K562 (cell line): Measurements from ENCODE around the gene SENP3. TPM values are rescaled to one million over a fixed set of nuclear protein-coding genes. Genes with fewer than 3 reads are reported as not detected.

Source experiments
- ARID1B ChIP-seq: fragments of 450-650 bp; IDR thresholded peaks from 2 replicates; pipeline ENCODE4 v1.6.1; 2016; ENCODE audit warnings: antibody characterized with exemption, mild to moderate bottlenecking, inconsistent platforms
- E2F3 ChIP-seq: fragments of 250-450 bp; sonication (Bioruptor Pico); IDR thresholded peaks from 2 replicates; pipeline ENCODE4 v1.4.0; 2020; ENCODE audit warnings: mild to moderate bottlenecking
- HDAC2 ChIP-seq: fragments of 450-650 bp; IDR thresholded peaks from 2 replicates; pipeline ENCODE4 v1.6.1; 2016; ENCODE audit warnings: mild to moderate bottlenecking
- ZNF263 ChIP-seq: sonication (generic); formaldehyde crosslinking; IDR thresholded peaks from 2 replicates; pipeline ENCODE4 v1.8.0; 2022; ENCODE audit warnings: mild to moderate bottlenecking, missing genetic modification reagents, borderline replicate concordance
- polyA plus RNA-seq, 8 experiments: library from polyadenylated mRNA; depleted of rRNA in 4 of 8; stranded (reverse) in 5 of 8; unstranded in 3 of 8; fragments of >200 nt; fragmentation: Nextera tagmentation in 2 of 8; fragmentation: Illumina TruSeq in 1 of 8; extraction: Ambion mirVana in 2 of 8; extraction: Trizol in 1 of 8; gene quantifications; 2 replicates each; pipeline versions ENCODE4 v1.2.1 to v1.2.3, GENCODE V29; 2011 to 2014; ENCODE audit warnings: inconsistent platforms in 1 of 8, missing spikeins in 1 of 8
- total RNA-seq, 7 experiments: library from RNA; depleted of rRNA in 6 of 7; stranded (reverse); fragments of >200 nt in 6 of 7; fragmentation: Illumina TruSeq in 2 of 7; extraction: Trizol in 2 of 7; gene quantifications; 2 replicates each; pipeline versions ENCODE4 v1.2.1 to v1.2.3, GENCODE V29; 2011 to 2021; ENCODE audit warnings: low replicate concordance in 1 of 7
- TF ChIP-seq, protein P1 (sequence below), 2 experiments: IDR thresholded peaks; 2 replicates each; pipeline ENCODE4 v1.6.1; 2011; ENCODE audit warnings: borderline replicate concordance in 1 of 2, control low read depth in 1 of 2, low read depth in 1 of 2, low read length in 1 of 2, mild to moderate bottlenecking in 1 of 2, mixed read lengths in 1 of 2, moderate library complexity in 1 of 2; ENCODE audit not compliant: insufficient read depth in 1 of 2, insufficient read length in 1 of 2, poor library complexity in 1 of 2, severe bottlenecking in 1 of 2; ENCODE audit errors: extremely low read depth in 1 of 2
- TF ChIP-seq, protein P2 (sequence below): sonication (generic); formaldehyde crosslinking; IDR thresholded peaks from 2 replicates; pipeline ENCODE4 v1.8.0; 2022; ENCODE audit warnings: mild to moderate bottlenecking, missing genetic modification reagents
- TF ChIP-seq, protein P3 (sequence below), 2 experiments: fragments of 450-650 bp; formaldehyde crosslinking in 1 of 2; IDR thresholded peaks; 2 replicates each; pipeline versions ENCODE4 v1.4.0 to v1.6.1; 2014 to 2020; ENCODE audit warnings: mild to moderate bottlenecking in 2 of 2, borderline replicate concordance in 1 of 2, low read depth in 1 of 2

Gene SENP3
- total and polyA plus RNA-seq, 9 of the 15 experiments (the other 6 are each of a cell fraction or from before 2014, with no cell fraction given): 0.63 to 102 (median 78.8) TPM

DNA sequence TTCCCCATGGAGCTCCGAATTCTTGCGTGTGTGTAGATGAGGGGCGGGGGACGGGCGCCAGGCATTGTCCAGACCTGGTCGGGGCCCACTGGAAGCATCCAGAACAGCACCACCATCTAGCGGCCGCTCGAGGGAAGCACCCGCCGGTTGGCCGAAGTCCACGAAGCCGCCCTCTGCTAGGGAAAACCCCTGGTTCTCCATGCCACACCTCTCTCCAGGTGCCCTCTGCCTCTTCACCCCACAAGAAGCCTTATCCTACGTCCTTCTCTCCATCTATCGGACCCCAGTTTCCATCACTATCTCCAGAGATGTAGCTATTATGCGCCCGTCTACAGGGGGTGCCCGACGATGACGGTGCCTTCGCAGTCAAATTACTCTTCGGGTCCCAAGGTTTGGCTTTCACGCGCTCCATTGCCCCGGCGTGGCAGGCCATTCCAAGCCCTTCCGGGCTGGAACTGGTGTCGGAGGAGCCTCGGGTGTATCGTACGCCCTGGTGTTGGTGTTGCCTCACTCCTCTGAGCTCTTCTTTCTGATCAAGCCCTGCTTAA is 617 bp upstream of the SENP3 start (continued):
- TF ChIP-seq, protein P1, sequence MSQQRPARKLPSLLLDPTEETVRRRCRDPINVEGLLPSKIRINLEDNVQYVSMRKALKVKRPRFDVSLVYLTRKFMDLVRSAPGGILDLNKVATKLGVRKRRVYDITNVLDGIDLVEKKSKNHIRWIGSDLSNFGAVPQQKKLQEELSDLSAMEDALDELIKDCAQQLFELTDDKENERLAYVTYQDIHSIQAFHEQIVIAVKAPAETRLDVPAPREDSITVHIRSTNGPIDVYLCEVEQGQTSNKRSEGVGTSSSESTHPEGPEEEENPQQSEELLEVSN (IDR thresholded peaks at IDR 0.05; ENCODE audit: borderline replicate concordance in 1 of 2, extremely low read depth in 1 of 2, insufficient read depth in 1 of 2, insufficient read length in 1 of 2, low read depth in 1 of 2, low read length in 1 of 2, poor library complexity in 1 of 2, severe bottlenecking in 1 of 2): peak in 1 of 2 experiments; percentile 35
- TF ChIP-seq ZNF263: 0 out of 2 replicates have a peak, but pooled peaks have one; percentile 11
- no peak for TF ChIP-seq E2F3 (CRISPR knock-in tag)
- peak; percentile 15; the same call in 1 of the 2 replicates for TF ChIP-seq ARID1B
- TF ChIP-seq, protein P2, sequence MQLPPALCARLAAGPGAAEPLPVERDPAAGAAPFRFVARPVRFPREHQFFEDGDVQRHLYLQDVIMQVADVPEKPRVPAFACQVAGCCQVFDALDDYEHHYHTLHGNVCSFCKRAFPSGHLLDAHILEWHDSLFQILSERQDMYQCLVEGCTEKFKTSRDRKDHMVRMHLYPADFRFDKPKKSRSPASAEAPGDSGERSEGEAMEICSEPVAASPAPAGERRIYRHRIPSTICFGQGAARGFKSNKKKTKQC: no peak
- TF ChIP-seq, protein P3, sequence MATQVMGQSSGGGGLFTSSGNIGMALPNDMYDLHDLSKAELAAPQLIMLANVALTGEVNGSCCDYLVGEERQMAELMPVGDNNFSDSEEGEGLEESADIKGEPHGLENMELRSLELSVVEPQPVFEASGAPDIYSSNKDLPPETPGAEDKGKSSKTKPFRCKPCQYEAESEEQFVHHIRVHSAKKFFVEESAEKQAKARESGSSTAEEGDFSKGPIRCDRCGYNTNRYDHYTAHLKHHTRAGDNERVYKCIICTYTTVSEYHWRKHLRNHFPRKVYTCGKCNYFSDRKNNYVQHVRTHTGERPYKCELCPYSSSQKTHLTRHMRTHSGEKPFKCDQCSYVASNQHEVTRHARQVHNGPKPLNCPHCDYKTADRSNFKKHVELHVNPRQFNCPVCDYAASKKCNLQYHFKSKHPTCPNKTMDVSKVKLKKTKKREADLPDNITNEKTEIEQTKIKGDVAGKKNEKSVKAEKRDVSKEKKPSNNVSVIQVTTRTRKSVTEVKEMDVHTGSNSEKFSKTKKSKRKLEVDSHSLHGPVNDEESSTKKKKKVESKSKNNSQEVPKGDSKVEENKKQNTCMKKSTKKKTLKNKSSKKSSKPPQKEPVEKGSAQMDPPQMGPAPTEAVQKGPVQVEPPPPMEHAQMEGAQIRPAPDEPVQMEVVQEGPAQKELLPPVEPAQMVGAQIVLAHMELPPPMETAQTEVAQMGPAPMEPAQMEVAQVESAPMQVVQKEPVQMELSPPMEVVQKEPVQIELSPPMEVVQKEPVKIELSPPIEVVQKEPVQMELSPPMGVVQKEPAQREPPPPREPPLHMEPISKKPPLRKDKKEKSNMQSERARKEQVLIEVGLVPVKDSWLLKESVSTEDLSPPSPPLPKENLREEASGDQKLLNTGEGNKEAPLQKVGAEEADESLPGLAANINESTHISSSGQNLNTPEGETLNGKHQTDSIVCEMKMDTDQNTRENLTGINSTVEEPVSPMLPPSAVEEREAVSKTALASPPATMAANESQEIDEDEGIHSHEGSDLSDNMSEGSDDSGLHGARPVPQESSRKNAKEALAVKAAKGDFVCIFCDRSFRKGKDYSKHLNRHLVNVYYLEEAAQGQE (IDR thresholded peaks at IDR 0.05; ENCODE audit: borderline replicate concordance): peak; percentile 59
- TF ChIP-seq, protein P3 (CRISPR knock-in tag; IDR thresholded peaks at IDR 0.05; ENCODE audit: low read depth): no peak
- 0 out of 2 replicates have a peak, but pooled peaks have one; percentile 46 for TF ChIP-seq HDAC2
- TF ChIP-seq, all 486 proteins: peak for 34
